ENCODE data around the gene C6orf62.
"Not testable (repeated sequence)": the region's sequence is repeated elsewhere in the genome, so short reads cannot be mapped to it uniquely, and the experiment has no call there.

The C6orf62 gene

DNA sequence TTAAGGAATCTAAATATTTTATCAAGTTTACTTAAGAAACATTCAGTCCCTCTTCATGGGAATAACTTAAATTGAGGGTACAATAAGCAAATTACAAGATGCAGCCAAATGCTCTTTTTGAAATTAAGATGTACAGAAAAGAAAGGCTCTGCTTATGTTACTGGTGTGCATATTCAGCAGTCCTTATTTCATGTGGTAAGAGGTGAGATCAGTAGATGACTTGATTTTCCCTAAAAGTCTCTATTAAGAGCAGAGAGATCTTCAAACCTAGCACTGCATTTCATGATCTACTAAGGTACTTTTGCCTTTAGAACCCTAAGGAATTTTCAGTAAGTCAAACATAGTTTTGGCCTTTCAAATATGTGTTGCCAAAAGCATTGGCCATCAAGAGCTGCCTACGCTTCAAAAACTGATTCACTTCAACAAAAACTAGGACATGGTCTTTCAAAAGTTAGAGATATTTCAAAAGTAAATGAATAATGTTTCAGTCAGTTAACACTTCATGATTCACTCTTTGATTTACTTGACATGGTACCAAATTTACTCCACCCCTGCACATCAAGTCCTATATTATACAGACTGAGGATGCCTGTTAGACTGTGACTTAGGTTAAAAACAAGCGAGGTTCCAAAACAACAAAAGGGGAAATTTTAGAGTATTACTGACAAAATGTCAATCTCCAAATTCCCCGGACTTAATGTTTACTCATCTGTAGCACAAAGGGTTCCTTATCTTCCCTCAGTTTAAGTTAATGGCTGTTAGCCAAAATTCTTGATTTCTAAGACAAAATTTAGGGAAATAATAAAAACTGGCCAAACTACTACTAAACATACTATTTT is 19.2 kb downstream of the C6orf62 start:
- no peak for DNase-seq (ENCODE audit: low read depth, low spot score)

DNA sequence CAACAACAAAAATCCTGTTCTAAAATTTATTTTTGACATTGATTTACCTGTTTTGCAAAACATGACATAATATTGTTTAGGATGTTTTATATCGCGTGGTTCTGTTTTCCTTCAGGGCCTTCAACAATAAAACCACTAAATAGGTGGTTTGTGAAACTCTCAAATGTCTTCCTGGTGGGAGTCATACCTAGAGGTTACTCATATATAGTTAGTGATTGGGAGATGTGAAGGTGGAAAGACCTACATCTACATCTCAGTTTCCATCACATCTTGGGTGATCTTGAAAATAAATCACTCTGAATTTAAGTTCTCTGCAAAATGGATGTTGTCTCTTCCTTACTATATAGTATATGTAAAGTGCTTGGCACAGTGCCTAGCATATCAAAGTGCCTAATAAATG is 22.9 kb downstream of the C6orf62 start:
- no peak for DNase-seq (ENCODE audit: low read depth, low spot score)

DNA sequence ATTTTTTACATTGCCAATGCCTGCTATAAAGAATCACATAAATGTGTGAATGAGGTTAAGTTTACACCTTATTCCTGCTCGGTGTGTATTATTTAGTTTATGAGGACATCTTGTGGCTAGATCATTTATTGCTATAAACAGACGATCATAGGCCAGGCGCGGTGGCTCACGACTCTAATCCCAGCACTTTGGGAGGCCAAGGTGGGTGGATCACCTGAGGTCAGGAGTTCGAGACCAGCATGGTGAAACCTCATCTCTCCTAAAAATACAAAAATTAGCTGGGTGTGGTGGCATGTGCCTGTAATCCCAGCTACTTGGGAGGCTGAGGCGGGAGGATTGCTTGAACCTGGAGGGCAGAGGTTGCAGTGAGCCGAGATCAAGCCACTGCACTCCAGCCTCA is 23.3 kb downstream of the C6orf62 start:
- not testable (repeated sequence) for DNase-seq (ENCODE audit: low read depth, low spot score)

DNA sequence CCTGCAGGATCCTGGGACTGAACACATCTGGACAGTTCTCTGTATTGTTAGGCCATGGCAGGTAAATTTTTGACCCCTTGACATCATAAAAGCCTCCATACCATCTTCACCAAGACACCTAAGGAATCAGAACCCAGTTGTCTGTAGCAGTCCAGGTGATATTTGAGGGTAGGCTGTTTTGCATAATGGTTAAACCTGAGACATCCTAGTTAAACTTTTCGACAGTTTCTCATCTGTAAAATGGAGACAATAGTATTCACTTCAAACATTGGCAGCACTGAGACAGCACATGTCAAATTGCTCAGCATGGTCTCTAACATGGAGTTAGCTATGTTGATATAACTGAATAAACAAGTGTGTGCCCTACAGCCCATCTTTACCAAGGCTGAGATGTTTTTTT is 24.8 kb downstream of the C6orf62 start:
- no peak for DNase-seq (ENCODE audit: low read depth, low spot score)

DNA sequence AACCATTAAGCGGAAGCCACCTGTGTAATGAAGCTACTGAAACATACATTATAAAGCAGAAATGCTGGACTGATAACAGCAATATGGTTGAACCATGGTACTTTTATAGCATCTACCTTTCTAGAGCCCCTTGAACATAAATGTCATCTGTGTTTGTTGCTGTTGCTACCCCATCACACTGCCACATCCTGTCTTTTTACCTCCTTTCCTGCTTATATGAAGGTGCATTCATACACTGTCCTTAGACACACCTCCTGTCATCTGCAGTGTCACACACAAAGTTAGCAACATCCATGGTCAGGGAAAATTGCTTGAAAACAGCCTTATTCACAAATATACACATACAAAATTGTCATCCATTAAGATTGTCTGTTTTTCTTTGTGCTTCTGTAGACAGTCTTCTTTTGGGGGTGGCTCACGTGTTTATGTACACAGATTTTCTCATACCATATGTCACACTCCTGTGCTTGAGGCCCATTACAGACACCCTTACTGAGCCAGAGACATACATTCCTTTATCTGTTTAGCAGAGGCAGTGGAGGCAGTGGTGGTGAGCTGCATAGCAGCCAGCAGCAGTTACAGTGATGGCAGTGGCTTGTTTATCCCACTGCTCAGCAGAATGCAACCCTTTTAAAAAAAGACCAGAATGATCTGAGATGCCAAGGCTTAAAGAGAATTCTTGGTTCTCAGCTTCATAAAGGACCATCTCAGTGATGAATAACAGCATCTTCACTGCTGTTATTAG is 25.9 kb downstream of the C6orf62 start:
- DNase-seq (ENCODE audit: low read depth, low spot score), result no peak

DNA sequence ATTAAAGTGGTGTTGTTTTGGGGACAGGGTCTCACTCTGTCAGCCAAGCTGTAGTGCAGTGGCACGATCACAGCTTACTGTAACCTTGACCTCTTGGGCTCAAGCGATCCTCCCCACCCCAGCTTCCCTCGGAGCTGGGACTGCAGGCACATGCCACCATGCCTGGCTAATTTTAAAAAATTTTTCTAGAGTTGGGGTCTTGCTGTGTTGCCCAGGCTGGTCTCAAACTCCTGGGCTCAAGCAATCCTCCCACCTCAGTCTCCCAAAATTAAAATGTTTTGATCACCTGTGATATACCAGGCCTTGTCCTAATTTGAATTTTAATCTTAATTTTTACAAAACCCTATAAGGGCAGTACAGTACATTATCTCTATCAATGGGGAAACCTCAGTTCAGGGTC is 26.5 kb downstream of the C6orf62 start:
- no peak for DNase-seq (ENCODE audit: low read depth, low spot score)

DNA sequence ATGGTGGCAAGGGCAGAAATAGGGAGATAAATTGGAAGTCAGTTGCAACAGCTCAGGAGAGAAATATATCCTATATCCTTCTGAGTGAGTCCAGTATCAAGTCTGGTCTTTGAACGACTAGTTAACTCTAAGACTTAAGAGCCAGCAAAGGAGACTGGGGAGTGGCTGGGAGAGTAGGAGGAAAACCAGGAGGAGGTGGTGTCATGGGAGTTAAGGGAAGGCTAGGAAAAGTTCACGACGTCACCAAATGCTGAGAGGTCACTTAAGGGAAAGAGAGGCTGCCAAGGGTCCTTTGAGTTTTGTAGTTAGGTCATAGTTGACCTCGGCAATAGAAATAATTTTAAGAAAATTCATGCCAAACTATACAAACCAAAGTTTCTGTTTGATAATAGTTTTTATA is 27.0 kb downstream of the C6orf62 start:
- no peak for DNase-seq (ENCODE audit: low read depth, low spot score)

DNA sequence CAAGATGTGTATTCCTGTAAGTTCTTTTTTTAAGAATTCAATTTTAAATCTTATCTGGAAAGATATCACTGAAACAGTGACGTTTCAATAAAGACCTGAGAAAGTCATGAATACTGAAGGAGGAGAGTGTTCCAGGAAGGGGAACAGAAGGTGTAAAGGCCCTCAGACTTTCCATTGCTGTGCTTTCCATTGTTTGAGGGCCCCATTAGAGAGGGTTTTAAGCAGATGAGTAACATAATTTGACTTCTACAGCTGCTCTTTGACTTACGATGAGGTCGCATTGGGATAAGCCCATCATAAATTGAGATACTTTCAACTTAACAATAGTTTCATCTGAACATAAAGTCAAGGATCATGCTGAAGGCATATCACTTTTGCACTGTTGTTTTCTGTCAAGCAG is 27.4 kb downstream of the C6orf62 start:
- DNase-seq (ENCODE audit: low read depth, low spot score), result no peak

DNA sequence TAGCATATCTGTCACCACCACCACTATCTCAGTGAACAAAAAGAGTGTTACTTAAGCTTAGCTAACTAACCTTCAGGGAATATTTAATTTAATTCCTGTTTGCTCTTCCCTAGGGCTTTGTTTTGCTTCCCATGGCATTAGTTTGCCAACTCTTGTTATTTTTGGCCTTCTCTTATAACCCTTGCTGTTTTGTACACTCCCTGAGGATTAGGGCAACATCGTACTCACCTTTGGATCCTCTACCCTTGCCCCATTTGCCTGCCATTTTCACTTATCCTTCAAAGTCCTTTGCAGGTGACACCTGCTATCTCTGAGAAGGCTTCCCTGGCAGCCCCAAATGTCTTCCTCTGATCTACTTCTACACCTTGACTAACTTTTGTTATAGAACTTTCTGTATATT is 28.4 kb downstream of the C6orf62 start:
- no peak for DNase-seq (ENCODE audit: low read depth, low spot score)

DNA sequence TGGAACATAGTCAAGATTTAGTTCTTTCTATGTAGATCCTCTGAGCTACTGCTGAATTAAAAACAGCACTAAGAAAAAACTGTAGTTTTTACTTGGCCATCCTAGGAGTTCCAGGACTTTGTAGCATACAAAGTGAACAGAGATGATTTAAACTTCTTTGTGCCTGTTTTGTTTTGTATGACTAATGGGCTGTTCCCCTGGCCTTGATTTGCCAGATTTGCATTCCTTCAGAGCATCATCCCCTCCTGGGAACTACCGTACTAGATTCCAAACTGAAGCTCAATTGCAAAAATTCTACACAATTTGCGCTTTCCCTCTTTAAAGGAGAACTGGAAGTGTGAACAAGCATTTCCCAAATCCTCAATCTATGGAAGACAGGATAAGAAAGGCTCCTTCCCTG is 29.0 kb downstream of the C6orf62 start:
- no peak for DNase-seq (ENCODE audit: low read depth, low spot score)

DNA sequence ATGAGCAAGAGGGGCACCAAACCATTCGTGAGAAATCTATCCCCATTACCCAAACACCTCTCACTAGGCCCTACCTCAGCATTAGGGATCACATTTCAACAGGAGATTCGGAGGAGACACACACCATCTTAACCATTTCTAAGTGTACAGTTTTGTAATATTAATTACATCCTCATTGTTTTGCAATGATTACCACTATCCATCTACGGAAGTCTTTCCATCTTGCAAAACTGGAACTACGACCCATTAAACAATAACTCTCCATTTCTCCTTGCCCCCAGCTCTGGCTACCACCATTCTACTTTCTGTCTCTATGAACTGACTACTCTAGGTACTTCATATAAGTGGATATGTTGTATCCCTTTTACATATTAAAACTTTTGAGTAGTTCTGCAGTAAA is 32.0 kb downstream of the C6orf62 start:
- no peak for DNase-seq (ENCODE audit: low read depth, low spot score)

DNA sequence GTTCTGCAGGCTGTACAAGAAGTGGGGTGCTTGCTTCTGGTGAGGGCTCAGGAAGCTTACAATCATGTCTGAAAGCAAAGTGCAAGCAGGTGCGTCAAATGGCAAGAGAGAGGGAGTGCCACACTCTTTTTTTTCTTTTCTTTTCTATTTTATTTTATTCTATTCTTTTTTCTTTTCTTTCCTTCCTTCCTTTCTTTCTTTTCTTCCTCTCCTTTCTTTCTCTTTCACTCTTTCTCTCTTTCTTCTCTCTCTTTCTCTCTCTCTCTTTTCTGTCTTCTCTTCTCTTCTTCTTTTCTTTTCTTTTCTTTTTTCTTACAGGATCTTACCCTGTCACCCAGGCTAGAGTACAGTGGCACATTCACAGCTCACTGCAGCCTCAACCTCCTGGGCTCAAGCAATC is 32.5 kb downstream of the C6orf62 start:
- DNase-seq (ENCODE audit: low read depth, low spot score), result no peak

DNA sequence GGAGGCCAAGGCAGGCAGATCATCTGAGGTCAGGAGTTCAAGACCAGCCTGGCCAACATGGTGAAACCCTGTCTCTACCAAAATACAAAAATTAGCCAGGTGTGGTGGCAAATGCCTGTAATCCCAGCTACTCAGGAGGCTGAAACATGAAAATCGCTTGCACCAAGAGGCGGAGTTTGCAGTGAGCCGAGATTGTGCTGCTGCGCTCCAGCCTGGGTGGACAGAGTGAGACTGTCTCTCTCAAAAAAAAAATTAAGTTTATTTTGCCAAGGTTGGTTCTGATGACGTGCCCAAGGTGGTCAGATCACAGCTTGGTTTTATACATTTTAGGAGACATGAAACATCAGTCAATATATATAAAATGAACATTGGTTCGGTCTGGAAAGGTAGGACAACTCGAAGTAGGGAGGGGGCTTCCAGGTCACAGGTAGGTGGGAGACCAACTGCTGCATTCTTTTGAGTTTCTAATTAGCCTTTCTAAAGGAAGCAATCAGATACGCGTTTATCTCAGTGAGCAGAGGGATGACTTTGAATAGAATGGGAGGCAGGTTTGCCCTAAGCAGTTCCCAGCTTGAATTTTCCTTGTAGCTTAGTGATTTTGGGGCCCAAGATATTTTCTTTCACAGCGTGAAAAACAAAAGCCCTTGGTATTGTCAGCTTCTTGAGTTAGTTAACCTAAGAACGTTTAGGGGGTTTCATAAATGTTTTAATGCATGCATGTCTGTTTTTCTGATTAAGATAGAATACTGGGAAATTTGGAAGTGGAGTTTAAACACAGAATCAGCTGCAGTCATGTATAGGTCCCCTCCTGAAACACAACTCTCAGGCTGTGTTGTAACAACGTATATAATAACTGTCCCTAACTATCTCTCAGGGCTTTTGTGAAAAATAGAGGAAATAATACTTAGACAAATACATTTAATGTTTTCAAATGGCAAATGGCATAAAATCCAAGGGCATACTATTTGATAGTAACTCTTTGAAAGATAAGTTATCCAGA is 35.4 kb downstream of the C6orf62 start:
- DNase-seq (ENCODE audit: low read depth, low spot score), result no peak

DNA sequence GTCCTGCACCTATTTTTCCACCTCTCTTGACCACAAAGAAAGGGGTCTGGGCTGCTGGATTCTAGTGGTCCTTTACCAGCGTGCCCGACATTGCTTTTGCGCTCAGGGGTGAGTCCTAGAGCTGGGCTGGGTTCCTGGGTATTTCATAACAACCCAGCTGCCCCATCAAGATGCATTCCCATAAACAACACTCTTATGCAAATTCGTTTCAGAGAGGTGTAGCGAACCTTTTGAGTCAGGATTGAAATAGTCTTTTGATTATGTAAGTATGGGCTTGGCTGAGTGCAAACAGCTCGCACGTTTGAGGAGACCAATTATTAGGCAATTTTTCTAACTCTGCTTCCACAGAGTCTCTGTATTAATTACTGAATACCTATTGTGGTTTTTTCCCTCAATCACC is 38.4 kb downstream of the C6orf62 start:
- DNase-seq (ENCODE audit: low read depth, low spot score), result no peak

DNA sequence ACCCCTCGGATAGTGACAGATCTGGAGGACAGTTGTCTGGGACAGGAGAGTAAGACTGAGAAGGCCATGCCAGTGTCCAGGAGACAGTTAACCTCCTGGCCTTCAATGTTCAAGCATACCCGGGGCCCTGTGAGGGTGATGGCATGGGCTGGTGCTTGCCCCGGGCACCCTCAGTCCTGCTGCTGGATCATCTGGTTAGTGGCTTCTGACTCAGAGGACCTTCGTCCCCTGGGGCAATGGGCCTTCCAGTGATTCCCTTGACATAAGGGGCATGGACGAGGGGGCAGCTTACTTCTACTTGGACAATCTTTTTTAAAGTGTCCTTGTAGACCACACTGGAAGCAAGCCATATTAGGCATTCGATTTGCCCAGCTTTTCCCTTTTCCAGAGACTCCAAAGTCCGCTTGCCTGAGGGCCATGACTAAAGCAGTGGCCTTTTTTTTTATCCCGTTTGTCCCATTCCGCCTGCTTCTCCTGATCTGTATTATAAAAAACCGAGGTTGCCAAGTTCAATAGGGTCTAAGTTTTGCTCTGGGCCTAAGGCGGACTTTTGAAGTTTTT is 40.1 kb downstream of the C6orf62 start:
- DNase-seq (ENCODE audit: low read depth, low spot score), result not testable (repeated sequence)

DNA sequence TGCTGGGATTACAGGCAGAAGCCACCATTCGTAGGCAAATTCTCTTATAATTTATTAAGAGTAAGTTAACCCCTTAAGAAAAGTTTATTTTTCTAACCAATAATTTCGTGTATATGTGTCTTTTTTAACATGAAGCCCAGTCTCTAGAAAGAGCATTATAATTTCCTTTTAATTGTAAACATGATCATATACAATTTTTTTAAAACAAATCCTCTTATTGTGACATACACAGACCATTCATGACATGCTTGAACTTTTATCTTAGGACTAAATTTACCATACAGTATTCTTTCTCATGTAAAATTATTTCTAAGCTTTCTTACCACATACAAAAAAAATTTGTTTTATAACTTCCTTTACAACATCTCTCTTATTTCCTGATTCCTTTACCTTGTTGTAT is 45.3 kb downstream of the C6orf62 start:
- DNase-seq (ENCODE audit: low read depth, low spot score), result no peak

DNA sequence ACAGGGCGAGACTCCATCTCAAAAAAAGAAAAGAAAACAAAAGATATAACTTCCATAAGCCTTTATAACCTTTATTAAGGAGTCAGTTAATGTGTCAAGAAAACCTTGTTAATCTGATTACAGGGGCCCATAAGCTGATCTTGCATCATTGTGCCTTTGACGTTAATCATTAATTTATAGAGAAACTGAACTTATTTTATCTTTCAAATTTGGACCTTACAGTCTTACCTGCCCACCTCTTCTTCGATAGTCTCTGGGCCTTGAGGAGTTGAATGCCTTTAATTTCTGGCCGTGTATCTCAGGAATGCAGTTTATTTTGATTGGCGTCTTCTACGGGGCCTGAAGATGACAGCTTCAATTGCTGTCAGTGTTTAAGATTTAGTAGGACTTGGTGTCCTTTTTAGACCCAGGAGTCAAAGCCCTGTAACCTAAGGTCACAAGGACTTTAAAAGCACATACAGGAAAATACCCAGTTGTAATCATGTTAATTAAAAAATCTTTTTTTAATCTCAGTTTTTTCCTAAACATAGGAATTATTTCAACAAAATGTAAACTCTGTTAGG is 46.3 kb downstream of the C6orf62 start:
- no peak for DNase-seq (ENCODE audit: low read depth, low spot score)

DNA sequence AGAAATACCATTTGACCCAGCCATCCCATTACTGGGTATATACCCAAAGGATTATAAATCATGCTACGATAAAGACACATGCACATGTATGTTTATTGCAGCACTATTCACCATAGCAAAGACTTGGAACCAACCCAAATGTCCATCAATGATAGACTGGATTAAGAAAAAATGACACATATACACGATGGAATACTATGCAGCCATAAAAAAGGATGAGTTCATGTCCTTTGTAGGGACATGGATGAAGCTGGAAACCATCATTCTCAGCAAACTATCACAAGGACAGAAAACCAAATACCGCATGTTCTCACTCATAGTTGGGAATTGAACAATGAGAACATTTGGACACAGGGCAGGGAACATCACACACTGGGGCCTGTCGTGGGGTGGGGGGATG is 47.9 kb downstream of the C6orf62 start:
- DNase-seq (ENCODE audit: low read depth, low spot score), result not testable (repeated sequence)

DNA sequence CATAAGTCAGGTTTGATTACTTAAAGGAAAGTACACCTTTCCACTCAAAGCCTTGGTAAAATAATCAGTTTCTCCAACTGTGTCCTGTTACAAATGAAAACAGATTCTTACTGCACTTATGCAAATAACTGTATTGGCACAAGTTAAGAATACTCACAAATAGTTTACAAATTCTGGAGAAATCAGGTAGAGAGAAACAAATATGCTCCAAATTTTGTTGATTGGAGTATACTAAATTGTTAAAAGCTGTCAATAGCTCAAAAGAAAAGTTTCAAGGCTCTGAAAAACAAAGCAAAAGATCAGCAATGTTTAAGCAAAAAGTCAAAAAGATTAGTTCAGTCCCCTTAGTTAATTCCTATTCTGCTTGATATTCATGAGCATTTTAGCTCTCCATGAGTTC is 48.5 kb downstream of the C6orf62 start:
- DNase-seq (ENCODE audit: low read depth, low spot score), result not testable (repeated sequence)

DNA sequence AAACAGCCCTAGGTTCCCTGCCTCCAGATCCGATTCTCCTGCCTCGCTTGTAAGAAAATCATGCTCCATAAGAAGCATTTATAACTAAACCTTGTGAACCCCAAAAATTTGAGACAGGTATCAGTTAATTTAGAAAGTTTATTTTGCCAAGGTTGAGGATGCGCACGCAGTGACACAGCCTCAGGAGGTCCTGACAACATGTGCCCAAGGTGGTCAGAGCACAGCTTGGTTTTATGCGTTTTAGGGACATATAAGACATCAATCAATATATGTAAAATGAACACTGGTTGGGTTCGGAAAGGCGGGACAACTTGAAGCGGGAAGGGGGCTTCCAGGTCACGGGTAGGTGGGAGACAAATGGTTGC is 50.0 kb downstream of the C6orf62 start:
- DNase-seq (ENCODE audit: low read depth, low spot score), result no peak

Measured in brain pericyte (primary cell).